OCI-LY3 (cell line): Measurements from ENCODE around the gene GTF2IRD1.
A peak's percentile ranks its signal among the peaks of the same experiment; 100 is the strongest.

Experiments
- H2AFZ ChIP-seq: fragments of 200-600, 300-600 bp; shearing (Covaris generic); 2 replicates; pipeline ENCODE4 v1.6.0; 2014; ENCODE audit warnings: antibody characterized with exemption, low read depth, low read length
- H3K27ac ChIP-seq: fragments of 200-600, 300-600 bp; sonication (generic); 2 replicates; pipeline ENCODE4 v1.5.1; 2014; ENCODE audit warnings: mild to moderate bottlenecking, low read length, moderate library complexity, mixed read lengths
- H3K27me3 ChIP-seq: fragments of 200-600, 300-600 bp; sonication (generic); 2 replicates; pipeline ENCODE4 v1.6.1; 2014; ENCODE audit warnings: low read depth, low read length, mixed read lengths
- H3K36me3 ChIP-seq: fragments of 200-600, 300-600 bp; sonication (generic); replicated peaks from 2 replicates; pipeline ENCODE3; 2014; ENCODE audit warnings: low read depth, low read length, mixed read lengths
- H3K4me1 ChIP-seq: fragments of 300-600, 200-600 bp; sonication (generic); 2 replicates; pipeline ENCODE4 v1.6.1; 2014; ENCODE audit warnings: low read length, mixed read lengths
- H3K4me2 ChIP-seq: fragments of 200-600, 300-600 bp; sonication (generic); 2 replicates; pipeline ENCODE4 v1.6.1; 2014; ENCODE audit warnings: low read length, mixed read lengths
- H3K4me3 ChIP-seq: fragments of 300-600, 200-600 bp; sonication (generic); 2 replicates; pipeline ENCODE4 v1.5.1; 2014; ENCODE audit warnings: antibody characterized with exemption, mild to moderate bottlenecking, low read length, moderate library complexity
- H3K79me2 ChIP-seq: fragments of 300-600, 200-600 bp; shearing (Covaris generic); 2 replicates; pipeline ENCODE4 v1.6.1; 2014; ENCODE audit warnings: mild to moderate bottlenecking, low read length, mixed read lengths
- H3K9ac ChIP-seq: fragments of 300-600, 200-600 bp; shearing (Covaris generic); 2 replicates; pipeline ENCODE4 v1.6.0; 2014; ENCODE audit warnings: mild to moderate bottlenecking, low read length, moderate library complexity
- H3K9me3 ChIP-seq: fragments of 200-600, 300-600 bp; shearing (Covaris generic); 2 replicates; pipeline ENCODE4 v1.6.1; 2014; ENCODE audit warnings: low read length, mixed read lengths; ENCODE audit not compliant: insufficient read depth
- H4K20me1 ChIP-seq: fragments of 200-600, 300-600 bp; sonication (generic); 2 replicates; pipeline ENCODE4 v1.6.1; 2016; ENCODE audit warnings: low read length, mixed read lengths; ENCODE audit not compliant: insufficient read depth
- CTCF ChIP-seq: fragments of 200-600, 300-600 bp; sonication (generic); IDR thresholded peaks from 2 replicates; pipeline ENCODE4 v1.5.1; 2014; ENCODE audit warnings: antibody characterized with exemption, low read length, low read depth
- EZH2phosphoT487 ChIP-seq: fragments of 200-600 bp; shearing (Covaris generic); IDR thresholded peaks from 2 replicates; pipeline ENCODE4 v1.6.1; 2018; ENCODE audit warnings: antibody characterized with exemption, mixed run types, low read depth

Gene GTF2IRD1

DNA sequence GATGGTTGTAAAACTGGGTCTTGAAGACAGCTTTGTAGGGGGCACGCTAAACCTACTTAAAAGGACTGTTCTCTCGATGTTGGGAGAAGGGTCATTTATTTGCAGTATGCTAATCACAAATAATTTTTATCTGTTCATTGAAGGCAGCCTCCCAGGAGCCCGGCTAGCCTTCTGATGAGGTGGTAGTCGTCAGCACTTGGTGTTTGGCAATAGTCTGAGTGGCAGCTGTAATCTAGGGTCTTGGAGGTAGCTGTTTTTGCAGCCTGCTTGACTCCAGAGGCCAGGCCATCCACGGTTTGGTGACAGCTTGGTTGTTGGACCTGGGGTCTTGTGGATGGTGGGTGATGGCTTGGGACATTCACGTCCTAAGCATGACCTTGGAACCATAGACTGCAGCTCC, 2.2 kb downstream of the GTF2IRD1 start:
- no peak overlapping the region for H3K4me3 ChIP-seq
- no peaks in the 10 kb centered on the region for H4K20me1 ChIP-seq
- no peaks in the 10 kb centered on the region for H3K4me1 ChIP-seq
- H3K27ac ChIP-seq, result no peak overlapping the region
- TF ChIP-seq CTCF (no peak), EZH2phosphoT487 (no peak)
- H3K9ac ChIP-seq, result no peak overlapping the region
- no peak overlapping the region for H3K4me2 ChIP-seq
- no peaks in the 10 kb centered on the region for H3K27me3 ChIP-seq
- H3K36me3 ChIP-seq, result no peaks in the 10 kb centered on the region
- no peaks in the 10 kb centered on the region for H3K79me2 ChIP-seq
- no peak overlapping the region for H2AFZ ChIP-seq
- no peaks in the 10 kb centered on the region for H3K9me3 ChIP-seq

DNA sequence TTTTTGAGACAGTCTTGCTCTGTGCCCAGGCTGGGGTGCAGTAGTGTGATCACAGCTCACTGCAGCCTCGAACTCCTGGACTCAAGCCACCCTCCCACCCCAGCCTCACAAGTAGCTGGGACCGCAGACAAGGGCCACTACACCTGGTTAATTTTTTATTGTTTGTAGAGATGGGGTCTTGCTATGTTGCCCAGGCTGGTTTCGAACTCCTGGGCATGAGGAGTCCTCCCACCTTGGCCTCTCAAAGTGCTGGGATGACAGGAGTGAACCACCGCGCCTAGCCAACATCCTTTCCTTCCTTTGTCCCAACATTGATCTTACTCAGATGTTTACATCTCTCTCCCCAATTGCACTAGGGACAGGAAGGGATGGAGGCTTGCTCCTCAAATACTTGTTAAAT, 3.3 kb downstream of the GTF2IRD1 start:
- Histone ChIP-seq H3K9ac (no peak overlapping the region), H3K79me2 (no peaks in the 10 kb centered on the region), H3K27ac (no peak overlapping the region), H3K4me1 (no peaks in the 10 kb centered on the region), H3K4me3 (no peak overlapping the region), H4K20me1 (no peaks in the 10 kb centered on the region), H3K27me3 (no peaks in the 10 kb centered on the region), H3K36me3 (no peaks in the 10 kb centered on the region), H2AFZ (no peak overlapping the region), H3K4me2 (no peak overlapping the region), H3K9me3 (no peaks in the 10 kb centered on the region)
- no peak for TF ChIP-seq EZH2phosphoT487
- TF ChIP-seq CTCF, result no peak

DNA sequence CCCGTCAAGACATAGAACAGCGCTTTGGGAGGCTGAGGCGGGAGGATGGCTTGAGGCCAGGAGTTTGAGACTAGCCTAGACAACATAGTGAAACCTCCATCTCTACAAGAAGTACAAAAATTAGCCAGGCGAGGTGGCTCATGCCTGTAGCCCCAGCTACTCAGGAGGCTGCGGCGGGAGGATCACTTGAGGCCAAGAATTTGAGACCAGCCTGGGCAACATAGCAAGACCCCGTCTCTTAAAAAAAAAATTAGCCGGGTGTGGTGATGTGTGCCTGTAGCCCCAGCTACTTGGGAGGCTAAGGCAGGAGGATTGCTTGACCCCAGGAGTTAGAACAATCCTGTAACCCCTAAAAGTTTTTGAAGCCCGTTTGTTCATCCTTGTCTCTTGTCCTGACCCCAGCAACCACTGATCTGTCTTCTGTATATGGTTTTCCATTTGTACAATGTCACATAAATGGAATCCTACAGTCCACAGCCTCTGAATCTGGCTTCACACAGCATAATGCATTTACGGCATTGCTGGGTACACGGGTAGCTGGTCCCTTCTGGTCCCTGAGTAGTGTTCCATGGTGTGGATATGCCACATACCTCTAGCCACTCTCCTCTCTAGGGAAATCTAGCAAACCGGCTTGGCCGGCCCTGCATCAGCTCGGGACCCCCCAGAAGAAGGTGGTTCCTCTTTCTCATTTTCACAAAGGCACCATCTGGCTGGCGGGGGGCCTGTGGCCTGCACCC, 8.4 kb downstream of the GTF2IRD1 start:
- no peaks in the 10 kb centered on the region for H3K36me3 ChIP-seq
- H3K27me3 ChIP-seq, result peaks cover 29% of the 10 kb centered on the region
- no peak overlapping the region for H3K9ac ChIP-seq
- TF ChIP-seq EZH2phosphoT487 (no peak), CTCF (no peak)
- H2AFZ ChIP-seq, result no peak overlapping the region
- H3K27ac ChIP-seq, result no peak overlapping the region
- H3K4me3 ChIP-seq, result peak overlapping the region; percentile 43
- H3K4me2 ChIP-seq, result peak overlapping the region; percentile 61
- H3K4me1 ChIP-seq, result peaks cover 10% of the 10 kb centered on the region
- H4K20me1 ChIP-seq, result no peaks in the 10 kb centered on the region
- H3K9me3 ChIP-seq, result no peaks in the 10 kb centered on the region
- no peaks in the 10 kb centered on the region for H3K79me2 ChIP-seq

DNA sequence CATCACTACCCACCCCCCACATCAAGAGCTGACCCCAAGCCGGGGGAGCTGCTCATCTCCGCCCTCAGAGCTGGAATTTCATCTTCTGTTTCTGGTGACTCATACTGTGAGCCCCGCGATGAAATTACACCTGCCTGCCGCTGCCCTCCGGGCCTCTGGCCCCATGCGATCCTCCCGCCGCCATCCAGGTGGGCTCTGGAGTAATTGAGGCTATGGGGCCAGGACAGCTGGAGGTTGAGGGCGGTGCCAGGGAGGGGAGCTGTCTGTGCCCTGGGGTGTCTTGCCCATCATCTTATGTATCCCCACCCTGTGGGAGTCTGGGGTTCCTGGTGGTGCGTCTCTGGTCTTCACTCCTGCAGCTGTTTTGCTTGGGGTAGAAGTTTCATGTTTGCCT, 9.0 kb downstream of the GTF2IRD1 start:
- Histone ChIP-seq H3K9ac (no peak overlapping the region), H3K4me1 (peaks cover 10% of the 10 kb centered on the region), H4K20me1 (no peaks in the 10 kb centered on the region), H3K27ac (no peak overlapping the region), H3K9me3 (no peaks in the 10 kb centered on the region), H2AFZ (no peak overlapping the region), H3K27me3 (peaks cover 30% of the 10 kb centered on the region), H3K4me3 (peak overlapping the region; percentile 43), H3K4me2 (peak overlapping the region; percentile 61), H3K79me2 (no peaks in the 10 kb centered on the region), H3K36me3 (no peaks in the 10 kb centered on the region)
- TF ChIP-seq EZH2phosphoT487 (no peak), CTCF (no peak)
